Measurements from ENCODE around the gene HES1.

GRCh38 chr3:194109192-194109863, 26.6 kb upstream of the HES1 start:
- TF ChIP-seq CTCF (IDR thresholded peaks at IDR 0.05; ENCODE audit: insufficient read depth, low read length) = no peak
- TF ChIP-seq POLR2AphosphoS5 (IDR thresholded peaks at IDR 0.05; ENCODE audit: low read depth) = no peak
- TF ChIP-seq REST (IDR thresholded peaks at IDR 0.05; ENCODE audit: insufficient replicate concordance, low read depth) = no peak
- TF ChIP-seq SPI1 (IDR thresholded peaks at IDR 0.05; ENCODE audit: borderline replicate concordance, low read depth) = peak; percentile 28; the same call in 1 of the 2 replicates
- TF ChIP-seq GABPA (IDR thresholded peaks at IDR 0.05; ENCODE audit: low read depth) = no peak
